Gastrocnemius medialis (tissue), 4 donors: ENCODE results near the gene DOK1.

Experiments used
- CTCF ChIP-seq, 5 experiments: fragments of 450-650 bp in 3 of 5; fragments of 200-600 bp in 2 of 5; sonication (generic) in 2 of 5; IDR thresholded peaks in 4 of 5; conservative IDR thresholded peaks in 1 of 5; 1 replicate in 4 of 5; 2 replicates in 1 of 5; pipeline ENCODE4 v1.5.1; 2016 to 2019; ENCODE audit warnings: antibody characterized with exemption in 5 of 5, mild to moderate bottlenecking in 3 of 5, moderate library complexity in 3 of 5
- POLR2A ChIP-seq, 2 donors: fragments of 450-650 bp; IDR thresholded peaks; one replicate each; pipeline ENCODE4 v1.6.1; 2017; ENCODE audit warnings: antibody characterized with exemption in 2 of 2, mild to moderate bottlenecking in 2 of 2, moderate library complexity in 2 of 2

DNA sequence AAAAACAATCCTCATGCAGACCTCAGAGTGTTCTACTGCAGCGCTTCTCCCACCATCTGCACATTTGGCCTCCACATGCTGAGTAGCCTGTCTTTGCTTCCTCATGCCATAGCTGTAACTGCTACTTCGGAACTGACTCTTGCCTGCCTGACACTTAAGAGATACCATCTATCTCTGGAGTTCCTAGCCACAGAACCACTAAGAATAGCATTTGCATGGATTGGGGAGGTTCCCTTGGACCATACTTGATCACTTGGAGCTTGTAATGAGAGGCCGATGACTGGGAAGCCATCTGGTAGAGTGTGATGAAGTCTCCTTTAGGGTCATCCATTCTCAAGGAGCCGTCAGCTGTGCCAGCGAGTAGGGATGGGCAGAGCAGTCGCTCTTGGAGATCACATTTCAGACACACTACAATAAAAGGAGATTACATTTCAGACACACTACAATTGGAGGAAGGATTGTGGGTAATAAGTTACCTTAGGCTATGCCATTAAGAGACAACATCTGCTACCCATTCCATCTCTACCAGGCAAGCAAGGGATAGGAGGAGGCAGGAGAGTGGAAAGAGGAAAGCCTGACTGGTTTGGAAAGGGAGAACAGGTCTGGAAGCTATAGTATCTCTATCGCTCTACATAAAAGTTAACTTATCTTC lies 21.8 kb downstream of the DOK1 start:
- no peak for TF ChIP-seq CTCF (IDR thresholded peaks at IDR 0.05 in 4 of 5, conservative IDR thresholded peaks at IDR 0.05 in 1 of 5)
- no peak for TF ChIP-seq POLR2A (IDR thresholded peaks at IDR 0.05)
